ENCODE results near the gene DGKQ. TPM values are rescaled to one million over a fixed set of nuclear protein-coding genes. Genes with fewer than 3 reads are reported as not detected.

Gene DGKQ
- total RNA-seq, 1 experiment from 2014 or later: 12.2 TPM

DNA sequence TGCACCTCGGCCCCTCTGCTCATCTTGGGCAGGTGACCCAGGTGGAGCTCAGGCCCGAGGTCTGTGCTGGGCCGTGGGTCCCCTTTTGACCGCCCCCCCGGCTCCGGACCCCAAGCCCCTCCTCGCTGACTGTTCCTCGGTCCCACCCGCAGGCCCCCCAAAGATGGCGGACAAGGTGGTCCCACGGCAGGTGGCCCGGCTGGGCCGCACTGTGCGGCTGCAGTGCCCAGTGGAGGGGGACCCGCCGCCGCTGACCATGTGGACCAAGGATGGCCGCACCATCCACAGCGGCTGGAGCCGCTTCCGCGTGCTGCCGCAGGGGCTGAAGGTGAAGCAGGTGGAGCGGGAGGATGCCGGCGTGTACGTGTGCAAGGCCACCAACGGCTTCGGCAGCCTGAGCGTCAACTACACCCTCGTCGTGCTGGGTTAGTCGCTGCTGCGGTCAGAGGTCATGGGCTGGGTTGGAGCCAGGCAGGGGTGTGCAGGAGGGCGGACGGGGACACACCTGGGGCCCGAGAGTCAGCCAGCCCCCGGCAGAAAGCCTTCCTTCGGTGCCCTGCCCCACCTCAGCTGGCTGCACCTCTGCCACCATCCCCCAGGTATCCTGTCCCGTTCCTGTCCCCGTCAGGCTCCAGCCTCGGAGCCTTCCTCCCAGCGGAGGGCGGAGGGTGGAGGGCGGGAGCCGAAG lies 48.8 kb upstream of the DGKQ start:
- Histone ChIP-seq H3K27me3 (ENCODE audit: control insufficient read depth, insufficient read depth, low read length) (no peaks in the 10 kb centered on the region), H3K4me3 (ENCODE audit: low read depth in 2 of 2, low read length in 2 of 2) (no peak overlapping the region), H3K9me3 (ENCODE audit: control insufficient read depth, insufficient read depth, low read depth, low read length) (no peaks in the 10 kb centered on the region), H3K36me3 (ENCODE audit: control insufficient read depth, insufficient read depth, low read length) (no peaks in the 10 kb centered on the region), H3K27ac (ENCODE audit: low read length) (no peak overlapping the region), H3K4me1 (ENCODE audit: control insufficient read depth, insufficient read depth, low read length) (peaks cover 6% of the 10 kb centered on the region; the same call in 1 of the 2 replicates)
- intact Hi-C loops (cut with micrococcal nuclease; ENCODE audit: unreplicated experiment) (no loop called here), in situ Hi-C loops (cut with HindIII; ENCODE audit: low pct_unique_long_range_greater_than_20kb, low sequenced_read_pairs) (no loop called here)
- DNase-seq (ENCODE audit: low read depth, low spot score) (no peak), ATAC-seq (no peak)
- ChIA-PET CTCF (no interaction called here), POLR2A (no interaction called here)
- TF ChIP-seq SIN3A (IDR thresholded peaks at IDR 0.05; ENCODE audit: borderline replicate concordance, insufficient read depth, low read depth, low read length) (no peak), TCF7L2 (IDR thresholded peaks at IDR 0.05; ENCODE audit: low read depth, low read length) (no peak), POLR2AphosphoS5 (IDR thresholded peaks at IDR 0.05; ENCODE audit: low read depth, low read length) (no peak)
- TF ChIP-seq, protein P1, sequence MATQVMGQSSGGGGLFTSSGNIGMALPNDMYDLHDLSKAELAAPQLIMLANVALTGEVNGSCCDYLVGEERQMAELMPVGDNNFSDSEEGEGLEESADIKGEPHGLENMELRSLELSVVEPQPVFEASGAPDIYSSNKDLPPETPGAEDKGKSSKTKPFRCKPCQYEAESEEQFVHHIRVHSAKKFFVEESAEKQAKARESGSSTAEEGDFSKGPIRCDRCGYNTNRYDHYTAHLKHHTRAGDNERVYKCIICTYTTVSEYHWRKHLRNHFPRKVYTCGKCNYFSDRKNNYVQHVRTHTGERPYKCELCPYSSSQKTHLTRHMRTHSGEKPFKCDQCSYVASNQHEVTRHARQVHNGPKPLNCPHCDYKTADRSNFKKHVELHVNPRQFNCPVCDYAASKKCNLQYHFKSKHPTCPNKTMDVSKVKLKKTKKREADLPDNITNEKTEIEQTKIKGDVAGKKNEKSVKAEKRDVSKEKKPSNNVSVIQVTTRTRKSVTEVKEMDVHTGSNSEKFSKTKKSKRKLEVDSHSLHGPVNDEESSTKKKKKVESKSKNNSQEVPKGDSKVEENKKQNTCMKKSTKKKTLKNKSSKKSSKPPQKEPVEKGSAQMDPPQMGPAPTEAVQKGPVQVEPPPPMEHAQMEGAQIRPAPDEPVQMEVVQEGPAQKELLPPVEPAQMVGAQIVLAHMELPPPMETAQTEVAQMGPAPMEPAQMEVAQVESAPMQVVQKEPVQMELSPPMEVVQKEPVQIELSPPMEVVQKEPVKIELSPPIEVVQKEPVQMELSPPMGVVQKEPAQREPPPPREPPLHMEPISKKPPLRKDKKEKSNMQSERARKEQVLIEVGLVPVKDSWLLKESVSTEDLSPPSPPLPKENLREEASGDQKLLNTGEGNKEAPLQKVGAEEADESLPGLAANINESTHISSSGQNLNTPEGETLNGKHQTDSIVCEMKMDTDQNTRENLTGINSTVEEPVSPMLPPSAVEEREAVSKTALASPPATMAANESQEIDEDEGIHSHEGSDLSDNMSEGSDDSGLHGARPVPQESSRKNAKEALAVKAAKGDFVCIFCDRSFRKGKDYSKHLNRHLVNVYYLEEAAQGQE (IDR thresholded peaks at IDR 0.05; ENCODE audit: insufficient read depth in 1 of 2, low read depth in 2 of 2, low read length in 1 of 2): no peak
- TF ChIP-seq, protein P2, sequence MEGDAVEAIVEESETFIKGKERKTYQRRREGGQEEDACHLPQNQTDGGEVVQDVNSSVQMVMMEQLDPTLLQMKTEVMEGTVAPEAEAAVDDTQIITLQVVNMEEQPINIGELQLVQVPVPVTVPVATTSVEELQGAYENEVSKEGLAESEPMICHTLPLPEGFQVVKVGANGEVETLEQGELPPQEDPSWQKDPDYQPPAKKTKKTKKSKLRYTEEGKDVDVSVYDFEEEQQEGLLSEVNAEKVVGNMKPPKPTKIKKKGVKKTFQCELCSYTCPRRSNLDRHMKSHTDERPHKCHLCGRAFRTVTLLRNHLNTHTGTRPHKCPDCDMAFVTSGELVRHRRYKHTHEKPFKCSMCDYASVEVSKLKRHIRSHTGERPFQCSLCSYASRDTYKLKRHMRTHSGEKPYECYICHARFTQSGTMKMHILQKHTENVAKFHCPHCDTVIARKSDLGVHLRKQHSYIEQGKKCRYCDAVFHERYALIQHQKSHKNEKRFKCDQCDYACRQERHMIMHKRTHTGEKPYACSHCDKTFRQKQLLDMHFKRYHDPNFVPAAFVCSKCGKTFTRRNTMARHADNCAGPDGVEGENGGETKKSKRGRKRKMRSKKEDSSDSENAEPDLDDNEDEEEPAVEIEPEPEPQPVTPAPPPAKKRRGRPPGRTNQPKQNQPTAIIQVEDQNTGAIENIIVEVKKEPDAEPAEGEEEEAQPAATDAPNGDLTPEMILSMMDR (IDR thresholded peaks at IDR 0.05): no peak
- BruUV-seq (replicated peaks): no TSS peak

DNA sequence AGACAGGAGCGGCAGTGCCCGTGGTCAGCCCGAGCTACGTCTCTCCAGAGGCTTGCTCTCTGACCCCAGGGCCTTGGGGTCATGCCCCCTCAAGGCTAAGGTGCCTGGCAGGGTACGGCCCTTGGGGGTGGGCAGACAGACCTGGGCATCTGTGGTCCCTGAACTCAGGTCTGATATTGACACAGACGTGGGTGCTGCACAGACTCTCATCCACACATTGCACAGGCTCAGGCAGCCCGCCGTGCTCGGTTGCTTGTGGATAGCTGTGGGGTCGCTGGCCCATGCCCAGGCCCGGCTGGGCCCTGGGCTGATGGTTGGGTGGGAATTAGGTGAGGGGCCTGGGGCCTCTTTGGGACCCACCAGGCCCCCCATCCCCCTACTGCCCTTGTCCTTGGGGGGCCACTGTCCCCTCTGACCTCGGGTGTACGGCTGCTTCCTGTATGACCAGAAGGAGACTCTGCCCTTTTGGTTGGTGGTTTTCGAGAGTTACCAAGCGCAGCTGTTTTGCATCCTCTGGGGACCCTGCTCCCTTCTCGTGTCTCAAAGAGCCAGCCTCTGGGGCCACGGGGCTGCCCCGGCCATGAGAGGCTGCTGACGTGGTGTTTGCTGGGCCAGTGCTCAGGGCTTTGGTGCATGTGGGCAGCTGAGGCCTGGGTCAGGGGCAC lies 48.1 kb upstream of the DGKQ start:
- Histone ChIP-seq H3K27me3 (ENCODE audit: control insufficient read depth, insufficient read depth, low read length) (no peaks in the 10 kb centered on the region), H3K4me3 (ENCODE audit: low read depth in 2 of 2, low read length in 2 of 2) (no peak overlapping the region), H3K27ac (ENCODE audit: low read length) (no peak overlapping the region), H3K9me3 (ENCODE audit: control insufficient read depth, insufficient read depth, low read depth, low read length) (no peaks in the 10 kb centered on the region), H3K4me1 (ENCODE audit: control insufficient read depth, insufficient read depth, low read length) (peaks cover 6% of the 10 kb centered on the region; the same call in 1 of the 2 replicates), H3K36me3 (ENCODE audit: control insufficient read depth, insufficient read depth, low read length) (no peaks in the 10 kb centered on the region)
- ATAC-seq (no peak), DNase-seq (ENCODE audit: low read depth, low spot score) (no peak)
- BruUV-seq (replicated peaks): no TSS peak
- no peak for TF ChIP-seq POLR2AphosphoS5 (IDR thresholded peaks at IDR 0.05; ENCODE audit: low read depth, low read length)
- TF ChIP-seq, protein P2 (IDR thresholded peaks at IDR 0.05): no peak
- TF ChIP-seq TCF7L2 (IDR thresholded peaks at IDR 0.05; ENCODE audit: low read depth, low read length): no peak
- TF ChIP-seq SIN3A (IDR thresholded peaks at IDR 0.05; ENCODE audit: borderline replicate concordance, insufficient read depth, low read depth, low read length): no peak
- TF ChIP-seq, protein P1 (IDR thresholded peaks at IDR 0.05; ENCODE audit: insufficient read depth in 1 of 2, low read depth in 2 of 2, low read length in 1 of 2): no peak
- in situ Hi-C loops (cut with HindIII; ENCODE audit: low pct_unique_long_range_greater_than_20kb, low sequenced_read_pairs) (no loop called here), intact Hi-C loops (cut with micrococcal nuclease; ENCODE audit: unreplicated experiment) (no loop called here)
- POLR2A ChIA-PET: no interaction called here
- CTCF ChIA-PET: no interaction called here
